ENCODE results near the gene RNF214.

- no peak for TF ChIP-seq TSHZ2 (CRISPR knock-in tag; IDR thresholded peaks at IDR 0.05)
- no peak for TF ChIP-seq CSDC2 (CRISPR knock-in tag; IDR thresholded peaks at IDR 0.05)
- no peak for TF ChIP-seq PATZ1 (CRISPR knock-in tag; IDR thresholded peaks at IDR 0.05; ENCODE audit: borderline replicate concordance)
- TF ChIP-seq ZFP3 (CRISPR knock-in tag; IDR thresholded peaks at IDR 0.05) = no peak
- no peak for TF ChIP-seq RARB (CRISPR knock-in tag; IDR thresholded peaks at IDR 0.05)
- no peak for TF ChIP-seq SNAI2 (CRISPR knock-in tag; IDR thresholded peaks at IDR 0.05)
Observed at GRCh38 chr11:117335399-117335798, 102.9 kb downstream of the RNF214 start.

Data from SK-N-SH treated with all-trans-retinoic acid at 6 μM for 48 hours (cell line).